Stomach (tissue), 9 donors: ENCODE data around the gene CCDC88C. TPM values are rescaled to one million over a fixed set of nuclear protein-coding genes. Genes with fewer than 3 reads are reported as not detected.

ENCODE experiments used
- DNase-seq, 2 donors: peaks; one replicate each; pipeline versions ENCODE4 v3.0.0 to v3.0.0-alpha.2; 2013 to 2019
- H3K27ac ChIP-seq, 5 donors: fragments of 200-600 bp in 4 of 5; sonication (generic) in 4 of 5; one replicate each; pipeline ENCODE4 v1.5.1; 2013 to 2019; ENCODE audit warnings: mild to moderate bottlenecking in 1 of 5, moderate library complexity in 1 of 5
- H3K27me3 ChIP-seq, 3 donors: fragments of 200-600 bp; sonication (generic); one replicate each; pipeline ENCODE4 v1.5.1; 2017 to 2019; ENCODE audit warnings: mixed run types in 1 of 3
- H3K36me3 ChIP-seq, 4 donors: fragments of 200-600 bp; sonication (generic); 1 replicate in 3 of 4; 2 replicates in 1 of 4; pipeline ENCODE4 v1.5.1; 2016 to 2019
- H3K4me1 ChIP-seq, 4 donors: fragments of 200-600 bp; sonication (generic); one replicate each; pipeline ENCODE4 v1.5.1; 2016 to 2019
- H3K4me3 ChIP-seq, 4 donors: fragments of 200-600 bp; sonication (generic) in 3 of 4; one replicate each; pipeline ENCODE4 v1.5.1; 2016 to 2019; ENCODE audit warnings: mild to moderate bottlenecking in 1 of 4
- H3K9me3 ChIP-seq, 4 donors: fragments of 200-600 bp; sonication (generic); one replicate each; pipeline ENCODE4 v1.5.1; 2016 to 2019
- EP300 ChIP-seq: sonication (generic); formaldehyde crosslinking; IDR thresholded peaks from one replicate; pipeline ENCODE4 v1.6.1; 2017; ENCODE audit warnings: antibody characterized with exemption
- POLR2A ChIP-seq, 4 donors: fragments of 450-650 bp; IDR thresholded peaks; one replicate each; pipeline ENCODE4 v1.6.1; 2016; ENCODE audit warnings: antibody characterized with exemption in 4 of 4, control low read depth in 2 of 4, mild to moderate bottlenecking in 1 of 4, moderate library complexity in 1 of 4
- POLR2AphosphoS5 ChIP-seq, 3 donors: sonication (generic); formaldehyde crosslinking; IDR thresholded peaks; one replicate each; pipeline ENCODE4 v1.6.1; 2016; ENCODE audit warnings: antibody characterized with exemption in 3 of 3
- WGBS, 5 donors: extraction: QIAGEN DNeasy Blood & Tissue Kit in 3 of 5; methylation state at CpG; one replicate each; pipeline versions ENCODE4 v1.1.5 to v1.1.7; 2013 to 2018; 5-methylcytosine and 5-hydroxymethylcytosine counted together
- intact Hi-C: fragments of 100-400 bp; cut with DNase I; formaldehyde crosslinking; loops from one replicate; pipeline ENCODE4 v1.15.1; 2023; ENCODE audit warnings: low total_unique reads
- polyA plus RNA-seq, 3 donors: library from polyadenylated mRNA; stranded (reverse); fragments of 200-250 nt; gene quantifications; one replicate each; pipeline ENCODE4 v1.2.3, GENCODE V29; 2013
- total RNA-seq, 5 donors: library from RNA; depleted of rRNA; stranded (reverse); fragments of >200 nt; gene quantifications; one replicate each; pipeline versions ENCODE4 v1.1.0 to v1.2.3, GENCODE V29; 2014 to 2016
- TF ChIP-seq, protein P1 (sequence below), 7 experiments: fragments of 450-650 bp in 4 of 7; fragments of 200-600 bp in 3 of 7; sonication (generic) in 3 of 7; IDR thresholded peaks; one replicate each; pipeline ENCODE4 v1.5.1; 2016 to 2019; ENCODE audit warnings: antibody characterized with exemption in 7 of 7, control low read depth in 2 of 7, mild to moderate bottlenecking in 1 of 7
- donor health status: healthy with polysubstance abuse.
- donor health status: Bipolar disorder and iron deficiency.
- donor health status: healthy.

Gene CCDC88C
- total and polyA plus RNA-seq, 8 donors: 10.5 to 66.9 (median 22.3) TPM

DNA sequence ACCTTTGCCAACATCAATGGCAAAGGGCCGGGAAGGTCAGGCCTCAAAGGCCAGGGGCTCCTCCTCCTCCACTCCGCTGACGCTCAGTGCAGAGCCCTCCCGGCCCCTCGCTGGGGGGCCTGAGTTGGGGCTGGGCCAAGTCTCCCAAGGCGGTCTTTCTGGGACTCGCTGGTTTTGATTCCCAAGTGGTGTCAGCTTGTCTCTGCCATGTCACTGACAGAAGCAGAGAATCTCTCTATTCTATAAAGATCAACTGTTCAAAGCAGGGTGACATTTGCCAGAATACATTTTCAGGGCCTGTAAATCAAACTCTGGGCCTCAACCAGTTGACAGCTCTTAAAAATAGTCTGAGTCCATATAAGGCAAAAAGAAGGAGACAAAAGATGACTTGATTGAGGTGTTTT is 75.9 kb downstream of the CCDC88C start:
- intact Hi-C loops: no loop called here
- peaks cover 0 to 9% (median 4%) of the 10 kb centered on the region in 4 donors for H3K4me1 ChIP-seq
- no peak for DNase-seq
- H3K36me3 ChIP-seq: peaks cover 9 to 58% (median 46%) of the 10 kb centered on the region in 4 donors
- 71 to 97% (median 88%) methylated on average over 7 of the region's 7 CpGs for WGBS, 5 donors
- TF ChIP-seq, protein P1, sequence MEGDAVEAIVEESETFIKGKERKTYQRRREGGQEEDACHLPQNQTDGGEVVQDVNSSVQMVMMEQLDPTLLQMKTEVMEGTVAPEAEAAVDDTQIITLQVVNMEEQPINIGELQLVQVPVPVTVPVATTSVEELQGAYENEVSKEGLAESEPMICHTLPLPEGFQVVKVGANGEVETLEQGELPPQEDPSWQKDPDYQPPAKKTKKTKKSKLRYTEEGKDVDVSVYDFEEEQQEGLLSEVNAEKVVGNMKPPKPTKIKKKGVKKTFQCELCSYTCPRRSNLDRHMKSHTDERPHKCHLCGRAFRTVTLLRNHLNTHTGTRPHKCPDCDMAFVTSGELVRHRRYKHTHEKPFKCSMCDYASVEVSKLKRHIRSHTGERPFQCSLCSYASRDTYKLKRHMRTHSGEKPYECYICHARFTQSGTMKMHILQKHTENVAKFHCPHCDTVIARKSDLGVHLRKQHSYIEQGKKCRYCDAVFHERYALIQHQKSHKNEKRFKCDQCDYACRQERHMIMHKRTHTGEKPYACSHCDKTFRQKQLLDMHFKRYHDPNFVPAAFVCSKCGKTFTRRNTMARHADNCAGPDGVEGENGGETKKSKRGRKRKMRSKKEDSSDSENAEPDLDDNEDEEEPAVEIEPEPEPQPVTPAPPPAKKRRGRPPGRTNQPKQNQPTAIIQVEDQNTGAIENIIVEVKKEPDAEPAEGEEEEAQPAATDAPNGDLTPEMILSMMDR (IDR thresholded peaks at IDR 0.05): no peak
- TF ChIP-seq POLR2AphosphoS5 (IDR thresholded peaks at IDR 0.05) (no peak), POLR2A (IDR thresholded peaks at IDR 0.05) (no peak), EP300 (no peak)
- no peaks in the 10 kb centered on the region for H3K9me3 ChIP-seq
- no peaks in the 10 kb centered on the region for H3K27me3 ChIP-seq
- no peak overlapping the region for H3K27ac ChIP-seq
- H3K4me3 ChIP-seq: no peak overlapping the region

DNA sequence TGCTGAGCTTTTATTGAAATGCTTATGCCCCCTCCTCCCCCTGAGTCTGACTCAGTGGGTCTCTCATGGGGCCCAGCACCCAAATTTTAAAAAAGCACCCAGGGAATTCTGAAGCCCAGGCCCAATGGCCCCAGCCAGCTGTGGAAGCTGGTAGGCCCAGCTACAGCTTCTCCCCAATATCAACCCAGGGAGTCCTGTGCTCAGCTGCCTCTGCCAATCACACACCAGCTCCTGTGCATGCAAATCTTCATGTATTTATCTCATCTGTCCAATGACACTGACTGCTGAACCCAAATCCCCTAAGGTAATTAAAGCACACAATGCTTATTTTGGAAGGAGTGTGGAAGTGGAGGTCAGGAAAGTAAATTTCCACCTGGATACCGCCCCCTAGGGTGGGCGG is 76.3 kb downstream of the CCDC88C start:
- H3K27me3 ChIP-seq: no peaks in the 10 kb centered on the region
- no peak for TF ChIP-seq EP300
- no peak for TF ChIP-seq POLR2AphosphoS5 (IDR thresholded peaks at IDR 0.05)
- TF ChIP-seq, protein P1 (IDR thresholded peaks at IDR 0.05): no peak
- TF ChIP-seq POLR2A (IDR thresholded peaks at IDR 0.05): no peak
- H3K27ac ChIP-seq: no peak overlapping the region
- H3K36me3 ChIP-seq: peaks cover 9 to 62% (median 50%) of the 10 kb centered on the region in 4 donors
- H3K4me3 ChIP-seq: no peak overlapping the region
- intact Hi-C loops: no loop called here
- peaks cover 0 to 4% (median 2%) of the 10 kb centered on the region in 4 donors for H3K4me1 ChIP-seq
- H3K9me3 ChIP-seq: no peaks in the 10 kb centered on the region
- WGBS, 5 donors: 73 to 95% (median 87%) methylated on average over 2 of the region's 2 CpGs
- DNase-seq: no peak

DNA sequence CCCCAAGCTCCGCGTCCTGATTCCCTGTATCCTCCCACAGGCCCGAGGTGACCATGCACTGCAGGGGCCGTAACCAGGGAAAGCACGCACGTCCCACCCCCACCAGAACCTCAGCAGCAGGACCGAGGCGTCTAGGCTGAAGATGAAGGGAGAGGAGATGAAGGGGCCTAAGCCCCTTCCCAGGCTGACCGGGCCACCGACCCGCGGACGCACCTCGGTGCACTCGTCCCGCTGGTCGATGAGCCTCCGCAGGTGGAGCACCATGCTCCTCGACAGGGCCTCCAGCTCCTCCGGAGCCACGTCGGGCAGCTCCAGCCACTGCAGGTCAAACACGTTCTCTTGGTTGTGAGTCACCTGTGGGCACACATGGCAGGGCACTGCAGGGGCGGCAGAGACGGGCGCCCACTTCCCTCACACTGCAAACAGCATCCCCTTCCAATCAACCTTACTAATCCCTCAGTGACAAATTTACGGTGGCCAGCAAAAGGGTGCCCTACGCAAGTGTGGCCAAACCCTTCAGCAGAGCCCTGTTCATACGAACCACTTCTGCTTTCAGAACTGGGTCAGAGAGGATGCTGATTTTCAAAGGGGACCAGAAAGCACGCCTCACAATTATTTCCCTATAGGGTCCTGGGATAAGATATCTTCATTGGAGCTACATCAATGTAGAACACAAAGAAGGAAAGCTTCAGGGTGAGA is 77.8 kb downstream of the CCDC88C start:
- Histone ChIP-seq H3K27ac (no peak overlapping the region), H3K4me1 (no peaks in the 10 kb centered on the region), H3K27me3 (no peaks in the 10 kb centered on the region), H3K36me3 (peaks cover 9 to 77% (median 65%) of the 10 kb centered on the region in 4 donors), H3K9me3 (no peaks in the 10 kb centered on the region), H3K4me3 (no peak overlapping the region)
- 91 to 96% (median 92%) methylated on average over 26 to 30 of the region's 30 CpGs for WGBS, 5 donors
- intact Hi-C loops: no loop called here
- TF ChIP-seq, protein P1 (IDR thresholded peaks at IDR 0.05): no peak
- no peak for TF ChIP-seq EP300
- TF ChIP-seq POLR2AphosphoS5 (IDR thresholded peaks at IDR 0.05): no peak
- no peak for DNase-seq

- Histone ChIP-seq H3K4me3 (no peak overlapping the region), H3K9me3 (no peaks in the 10 kb centered on the region), H3K27me3 (no peaks in the 10 kb centered on the region), H3K4me1 (no peaks in the 10 kb centered on the region), H3K27ac (no peak overlapping the region), H3K36me3 (peaks cover 9 to 84% (median 72%) of the 10 kb centered on the region in 4 donors)
- intact Hi-C loops: no loop called here
- DNase-seq: no peak
- TF ChIP-seq POLR2AphosphoS5 (IDR thresholded peaks at IDR 0.05): no peak
- no peak for TF ChIP-seq POLR2A (IDR thresholded peaks at IDR 0.05)
- TF ChIP-seq EP300: no peak
- TF ChIP-seq, protein P1 (IDR thresholded peaks at IDR 0.05): no peak
- WGBS, 5 donors: 93 to 97% (median 95%) methylated on average over 12 to 17 of the region's 17 CpGs
Observed at GRCh38 chr14:91339076-91339475, 78.5 kb downstream of the CCDC88C start.
